Adrenal gland (tissue), 12 donors: ENCODE data around the gene VAMP1. TPM values are rescaled to one million over a fixed set of nuclear protein-coding genes. Genes with fewer than 3 reads are reported as not detected.

Source experiments
- DNase-seq, 7 donors: peaks; one replicate each; pipeline ENCODE4 v3.0.0-alpha.2; 2019 to 2020
- H3K27ac ChIP-seq, 5 donors: fragments of 200-600 bp; sonication (generic) in 4 of 5; 1 replicate in 3 of 5; 2 replicates in 2 of 5; pipeline versions ENCODE4 v1.5.1 to v1.8.0; 2016 to 2020; ENCODE audit warnings: mild to moderate bottlenecking in 1 of 5
- H3K27me3 ChIP-seq: fragments of 200-600 bp; 2 replicates; pipeline ENCODE4 v1.8.0; 2021
- H3K36me3 ChIP-seq, 2 donors: fragments of 200-600 bp; replicated peaks in 1 of 2; 1 replicate in 1 of 2; 2 replicates in 1 of 2; pipeline versions ENCODE4 v1.5.1 to v1.8.0; 2018 to 2022
- H3K4me1 ChIP-seq, 2 donors: fragments of 200-600 bp; replicated peaks in 1 of 2; 1 replicate in 1 of 2; 2 replicates in 1 of 2; pipeline versions ENCODE4 v1.5.1 to v1.8.0; 2018 to 2021
- H3K4me3 ChIP-seq, 4 donors: fragments of 200-600 bp; sonication (generic) in 3 of 4; one replicate each; pipeline ENCODE4 v1.5.1; 2016 to 2018
- H3K9me3 ChIP-seq, 3 donors: fragments of 200-600 bp; sonication (generic) in 1 of 3; replicated peaks in 1 of 3; 1 replicate in 2 of 3; 2 replicates in 1 of 3; pipeline versions ENCODE4 v1.5.1 to v1.8.0; 2016 to 2021
- CTCF ChIP-seq, 6 experiments: fragments of 450-650 bp in 4 of 6; fragments of 200-600 bp in 2 of 6; sonication (generic) in 1 of 6; IDR thresholded peaks; 1 replicate in 5 of 6; 2 replicates in 1 of 6; pipeline versions ENCODE4 v1.5.1 to v1.8.0; 2016 to 2021; ENCODE audit warnings: antibody characterized with exemption in 6 of 6, mild to moderate bottlenecking in 2 of 6, moderate library complexity in 1 of 6
- POLR2A ChIP-seq, 2 donors: fragments of 450-650 bp; IDR thresholded peaks; one replicate each; pipeline ENCODE4 v1.6.1; 2017; ENCODE audit warnings: antibody characterized with exemption in 2 of 2, mild to moderate bottlenecking in 2 of 2, moderate library complexity in 1 of 2
- WGBS, 4 donors: extraction: QIAGEN DNeasy Blood & Tissue Kit in 2 of 4; methylation state at CpG; one replicate each; pipeline versions ENCODE4 v1.1.5 to v1.1.7; 2013 to 2017; 5-methylcytosine and 5-hydroxymethylcytosine counted together
- intact Hi-C, 2 donors: fragments of 100-400 bp; cut with DNase I; formaldehyde crosslinking; loops; one replicate each; pipeline versions ENCODE4 v1.14.1 to v1.15.0; 2022 to 2023
- polyA plus RNA-seq, 3 donors: library from polyadenylated mRNA; stranded (reverse); fragments of 200-250 nt in 2 of 3; fragments of 350-450 nt in 1 of 3; fragmentation: Illumina TruSeq in 1 of 3; extraction: RNeasy Lipid Tissue Mini Kit (QIAGEN cat#74804) in 1 of 3; gene quantifications; one replicate each; pipeline ENCODE4 v1.2.3, GENCODE V29; 2013 to 2014
- total RNA-seq, 9 donors: library from RNA; depleted of rRNA in 4 of 9; stranded (reverse); fragments of >200 nt in 4 of 9; fragments of 120-200 nt in 1 of 9; fragmentation: NEBNext Ultra II Directional in 1 of 9; extraction: Animal tissue kit (Norgen Biotek cat#: 25700) in 1 of 9; gene quantifications; one replicate each; pipeline versions ENCODE4 v1.1.0 to v1.2.4, GENCODE V29; 2013 to 2023
- donor health status: healthy with polysubstance abuse.
- donor health status: Bipolar disorder and iron deficiency.
- donor health status: DM: yes; HTN: yes; CAD: no.
- donor health status: DM: no; HTN: no; CAD: no.
- donor health status: DM: no; HTN: no; CAD: no.
- donor health status: DM: yes; HTN: yes; CAD: no.

The VAMP1 gene
- total and polyA plus RNA-seq, 12 donors = 2.8 to 26.7 (median 9.1) TPM

GRCh38 chr12:6461401-6462233 is 8.9 kb downstream of the VAMP1 start:
- WGBS, 4 donors = 71 to 82% (median 72%) methylated on average over 15 of the region's 15 CpGs
- TF ChIP-seq POLR2A (IDR thresholded peaks at IDR 0.05) (no peak), CTCF (IDR thresholded peaks at IDR 0.05) (no peak)
- H3K27me3 ChIP-seq = no peaks in the 10 kb centered on the region
- no peaks in the 10 kb centered on the region for H3K9me3 ChIP-seq
- H3K4me3 ChIP-seq = no peak overlapping the region
- H3K27ac ChIP-seq = peak overlapping the region in 2 of 5 donors; percentile 45 to 57
- DNase-seq = peak in 6 of 7 donors; percentile 40 to 79 (median 62)
- peaks cover 0 to 94% of the 10 kb centered on the region in 2 donors for H3K36me3 ChIP-seq
- intact Hi-C loops = loop anchor here (5.0 to 10.0 kb wide), 3 partner anchors 34 to 137 kb away; no protein-coding TSS in a partner anchor
- H3K4me1 ChIP-seq = no peaks in the 10 kb centered on the region

GRCh38 chr12:6460751-6461371 is 9.6 kb downstream of the VAMP1 start:
- Histone ChIP-seq H3K9me3 (no peaks in the 10 kb centered on the region), H3K4me1 (no peaks in the 10 kb centered on the region), H3K27me3 (no peaks in the 10 kb centered on the region), H3K4me3 (no peak overlapping the region), H3K36me3 (peaks cover 0 to 87% of the 10 kb centered on the region in 2 donors), H3K27ac (peak overlapping the region in 2 of 5 donors; percentile 7 to 57)
- WGBS, 4 donors = 74 to 94% (median 77%) methylated on average over 4 to 10 of the region's 10 CpGs
- DNase-seq = no peak
- intact Hi-C loops = loop anchor here (5.0 to 10.0 kb wide), 3 partner anchors 34 to 136 kb away; no protein-coding TSS in a partner anchor
- TF ChIP-seq POLR2A (IDR thresholded peaks at IDR 0.05) (no peak), CTCF (IDR thresholded peaks at IDR 0.05) (no peak)

GRCh38 chr12:6459004-6459337 is 11.5 kb downstream of the VAMP1 start:
- no peak for TF ChIP-seq POLR2A (IDR thresholded peaks at IDR 0.05)
- TF ChIP-seq CTCF (IDR thresholded peaks at IDR 0.05) = no peak
- Histone ChIP-seq H3K27ac (no peak overlapping the region), H3K27me3 (no peaks in the 10 kb centered on the region), H3K4me3 (no peak overlapping the region), H3K9me3 (no peaks in the 10 kb centered on the region), H3K4me1 (no peaks in the 10 kb centered on the region), H3K36me3 (peaks cover 0 to 84% of the 10 kb centered on the region in 2 donors)
- 92 to 100% (median 97%) methylated on average over 2 of the region's 2 CpGs for WGBS, 4 donors
- intact Hi-C loops = no loop called here
- no peak for DNase-seq

- H3K27me3 ChIP-seq = no peaks in the 10 kb centered on the region
- peaks cover under 1 to 1% of the 10 kb centered on the region in 2 donors for H3K4me1 ChIP-seq
- intact Hi-C loops = no loop called here
- H3K4me3 ChIP-seq = no peak overlapping the region
- no peak for TF ChIP-seq CTCF (IDR thresholded peaks at IDR 0.05)
- no peak for TF ChIP-seq POLR2A (IDR thresholded peaks at IDR 0.05)
- H3K9me3 ChIP-seq = no peaks in the 10 kb centered on the region
- no peak for DNase-seq
- WGBS, 4 donors = 95 to 97% (median 96%) methylated on average over 14 of the region's 14 CpGs
- no peak overlapping the region for H3K27ac ChIP-seq
- peaks cover 0 to 80% of the 10 kb centered on the region in 2 donors for H3K36me3 ChIP-seq
Observed at GRCh38 chr12:6458281-6459003, 12.0 kb downstream of the VAMP1 start.
